GOT3 (cell line): ENCODE data around the gene TLR5.

ENCODE experiments used
- DNase-seq: peaks from one replicate; lab custom pipeline; 2025; ENCODE audit warnings: mixed read lengths; lab: John Stamatoyannopoulos, UW

TLR5 gene

DNA sequence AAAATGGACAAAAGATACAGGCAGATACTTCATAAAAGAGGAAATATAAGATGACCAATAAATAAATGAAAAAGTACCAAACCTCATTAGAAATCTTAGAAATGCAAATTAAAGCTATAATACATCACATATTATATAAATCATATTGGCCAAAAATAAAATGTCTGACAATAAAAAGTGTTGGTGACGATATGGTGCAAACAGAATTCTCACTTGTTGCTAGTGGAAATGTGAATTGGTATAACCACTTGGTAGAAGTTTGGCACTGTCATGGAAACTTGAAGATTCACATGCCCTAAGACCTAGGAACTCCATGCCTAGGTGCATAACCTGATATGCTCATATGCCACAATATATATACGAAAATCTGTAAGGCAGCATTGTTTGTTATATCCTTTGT, 4.4 kb upstream of the TLR5 start:
- no peak for DNase-seq

GRCh38 chr1:223146745-223147144, 3.7 kb upstream of the TLR5 start:
- no peak for DNase-seq

GRCh38 chr1:223144914-223145313, 1.9 kb upstream of the TLR5 start:
- no peak for DNase-seq

DNA sequence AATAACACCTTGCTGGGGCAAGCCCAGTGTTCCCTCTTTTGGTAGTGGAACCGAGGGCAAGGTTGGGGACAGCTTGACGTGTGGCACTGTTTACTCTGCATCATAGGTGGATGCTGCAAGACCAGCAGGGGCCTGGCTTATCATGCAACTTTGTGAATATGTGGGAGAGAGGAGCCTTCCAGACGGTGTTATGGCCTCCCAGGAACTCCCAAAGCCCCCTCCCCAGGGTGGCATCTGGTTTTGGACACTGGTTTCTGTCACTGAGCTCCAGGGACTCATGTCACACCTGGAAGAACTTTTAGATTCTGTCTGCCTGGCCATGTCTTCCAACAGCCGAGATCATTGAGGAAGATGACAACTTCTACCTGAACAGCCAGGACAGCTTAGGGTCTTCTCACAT, 1.4 kb upstream of the TLR5 start:
- no peak for DNase-seq

DNA sequence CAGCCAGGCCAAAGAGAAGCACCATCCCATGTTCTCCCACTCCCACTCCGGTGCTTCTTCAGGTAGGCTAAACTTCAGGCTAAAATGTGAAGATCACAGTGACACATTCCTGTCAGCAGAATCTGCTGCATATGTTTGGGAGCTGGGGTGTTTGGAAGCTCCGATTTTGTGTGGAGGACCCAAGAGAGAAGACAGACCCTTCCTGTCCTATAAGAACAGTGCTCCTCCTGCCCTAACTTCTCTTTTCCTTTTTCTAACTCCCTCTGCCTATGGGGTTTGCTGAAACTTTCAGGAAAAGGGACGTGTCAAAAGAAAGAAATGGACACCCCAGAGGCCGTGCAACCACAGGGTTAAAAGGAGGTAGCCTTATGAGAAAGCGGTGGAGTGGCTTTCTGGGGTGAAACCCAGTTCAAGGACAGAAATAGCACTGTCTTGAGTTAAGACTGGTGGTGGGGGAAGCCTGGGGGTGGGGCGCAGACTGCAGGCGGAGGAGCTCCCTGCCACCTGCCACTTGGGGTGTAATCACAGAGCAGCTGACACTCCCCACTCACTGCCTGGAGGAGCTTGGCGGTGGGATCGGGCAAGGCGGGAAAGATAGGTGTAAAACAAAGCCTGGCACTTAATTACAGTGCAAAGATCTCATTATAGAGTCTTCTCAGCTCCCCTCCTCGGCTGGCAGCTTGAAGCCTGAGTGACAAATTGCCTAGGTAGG, 645 bp upstream of the TLR5 start:
- no peak for DNase-seq

GRCh38 chr1:223142269-223142668, 779 bp downstream of the TLR5 start:
- DNase-seq = no peak

DNA sequence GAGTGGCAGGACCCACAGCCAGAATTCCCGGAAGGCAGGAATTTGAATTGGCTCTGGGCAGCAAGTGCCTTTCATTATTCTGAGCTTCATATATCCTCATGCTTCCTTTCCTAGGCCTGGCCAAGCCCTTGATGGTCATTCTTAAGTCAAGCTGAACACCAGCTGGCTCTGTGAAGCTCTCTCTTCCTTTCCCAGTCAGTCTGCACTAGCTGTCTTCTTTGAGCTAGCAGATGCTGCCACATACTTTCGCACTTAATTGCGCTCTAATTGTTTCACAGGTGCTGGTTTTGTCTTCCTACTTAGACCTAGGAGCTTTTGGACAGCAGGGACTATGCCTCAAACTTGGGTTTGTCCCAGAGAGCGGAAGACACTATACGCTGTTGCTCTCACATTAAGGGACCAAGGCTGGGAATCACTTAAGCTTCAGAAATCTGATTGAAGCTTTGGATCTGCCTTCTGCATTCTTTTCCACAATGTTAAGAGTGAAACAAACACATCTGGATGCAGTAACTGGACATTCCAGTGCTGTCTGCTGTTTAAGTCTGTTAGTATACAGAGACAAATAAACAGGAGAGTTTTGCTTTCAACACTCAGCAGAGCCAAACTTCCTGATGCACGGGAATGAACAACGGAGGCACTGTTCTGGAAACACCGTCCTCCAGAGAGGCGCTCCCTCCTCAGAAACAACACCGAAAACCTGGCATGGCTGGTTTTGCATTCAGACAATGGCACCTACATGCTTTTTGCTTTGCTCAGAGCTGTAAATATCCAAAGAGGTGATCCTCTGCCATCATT, 2.2 kb downstream of the TLR5 start:
- DNase-seq = no peak

DNA sequence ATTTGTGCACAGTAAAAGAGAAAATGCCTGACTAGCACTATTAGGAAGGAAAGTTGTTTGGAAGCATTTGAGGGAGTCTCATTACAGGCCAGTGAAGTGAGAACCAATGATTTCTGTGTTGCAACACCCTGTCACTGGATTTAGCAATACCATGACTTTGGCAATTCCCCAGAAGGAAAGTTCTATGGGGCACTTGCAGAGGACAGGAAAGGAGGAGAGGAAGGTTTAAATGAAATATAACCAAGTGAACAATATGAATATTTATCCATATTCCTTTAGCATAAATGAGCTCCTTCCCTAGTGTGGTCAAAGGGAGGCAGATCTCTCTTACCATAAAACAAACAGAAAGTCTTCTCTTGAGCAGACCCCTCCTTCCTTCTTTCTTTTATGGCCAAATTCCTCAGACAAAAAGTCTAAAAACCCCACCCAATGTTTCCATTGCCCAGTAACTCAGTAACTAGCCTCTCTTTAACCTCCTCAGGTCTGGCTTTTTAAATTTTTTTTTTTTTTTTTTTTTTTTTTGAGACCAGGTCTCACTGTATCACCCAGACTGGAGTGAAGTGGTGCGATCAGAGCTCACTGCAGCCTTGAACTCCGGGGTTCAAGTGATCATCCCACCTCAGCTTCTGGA, 5.5 kb downstream of the TLR5 start:
- DNase-seq = no peak

- no peak for DNase-seq
Observed at GRCh38 chr1:223136086-223136485, 7.0 kb downstream of the TLR5 start.

- peak; percentile 18 for DNase-seq
Observed at GRCh38 chr1:223135176-223135942, 7.7 kb downstream of the TLR5 start.

- DNase-seq = peak; percentile 21
Observed at GRCh38 chr1:223133824-223134435, 9.1 kb downstream of the TLR5 start.

GRCh38 chr1:223133306-223133823, 9.7 kb downstream of the TLR5 start:
- DNase-seq = no peak

DNA sequence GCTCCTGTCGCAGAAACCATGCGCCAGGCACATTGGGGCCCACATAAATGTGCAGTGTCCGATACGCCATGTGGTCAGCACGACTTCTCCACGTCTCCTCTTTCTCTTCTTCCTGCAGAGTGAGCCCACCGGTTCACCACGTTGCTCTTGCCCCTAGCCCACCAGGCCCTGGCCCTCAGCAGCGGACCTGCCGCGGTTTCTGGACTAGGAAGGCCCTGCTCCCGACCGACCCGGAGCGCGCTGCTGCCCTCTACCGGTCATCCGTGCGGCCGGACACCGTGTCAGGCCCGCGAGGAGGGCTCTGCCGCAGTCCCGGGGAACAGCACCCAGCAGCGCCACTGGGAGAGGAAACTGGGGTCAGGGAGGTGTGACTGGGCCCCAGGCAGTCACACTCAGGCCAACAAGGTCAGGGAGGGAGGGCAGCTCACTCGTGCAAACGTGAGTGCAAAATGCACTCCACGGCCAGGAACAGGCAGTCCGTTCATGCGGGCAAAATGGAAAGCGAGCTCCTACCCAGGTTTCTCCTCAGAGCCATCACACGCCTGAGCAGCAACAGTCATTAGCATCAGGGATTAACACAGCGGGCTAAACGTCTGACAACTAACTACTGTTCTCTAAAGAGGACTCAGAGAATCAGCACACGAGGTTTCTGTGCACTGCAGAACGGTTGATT, 13.7 kb downstream of the TLR5 start:
- DNase-seq = peak; percentile 12

DNA sequence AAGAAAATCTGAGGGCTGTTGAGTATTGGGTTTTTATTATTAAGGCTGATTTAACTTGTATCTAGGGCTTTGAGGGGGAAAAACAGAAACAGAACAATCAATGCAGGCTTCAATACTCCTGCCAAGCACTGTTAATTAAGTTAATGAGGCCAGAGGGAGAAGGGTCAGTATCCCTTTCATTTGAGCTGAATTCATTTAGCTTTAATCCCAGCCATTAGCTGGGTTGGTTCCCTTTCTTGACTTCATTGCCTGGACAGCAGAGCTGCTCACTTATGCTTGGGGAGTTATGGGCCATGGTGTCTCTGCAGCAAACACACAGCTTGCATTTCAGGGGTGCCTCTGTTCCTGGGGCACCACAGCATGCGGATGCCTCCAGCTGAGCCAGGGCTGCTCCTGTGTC, 16.3 kb downstream of the TLR5 start:
- no peak for DNase-seq

DNA sequence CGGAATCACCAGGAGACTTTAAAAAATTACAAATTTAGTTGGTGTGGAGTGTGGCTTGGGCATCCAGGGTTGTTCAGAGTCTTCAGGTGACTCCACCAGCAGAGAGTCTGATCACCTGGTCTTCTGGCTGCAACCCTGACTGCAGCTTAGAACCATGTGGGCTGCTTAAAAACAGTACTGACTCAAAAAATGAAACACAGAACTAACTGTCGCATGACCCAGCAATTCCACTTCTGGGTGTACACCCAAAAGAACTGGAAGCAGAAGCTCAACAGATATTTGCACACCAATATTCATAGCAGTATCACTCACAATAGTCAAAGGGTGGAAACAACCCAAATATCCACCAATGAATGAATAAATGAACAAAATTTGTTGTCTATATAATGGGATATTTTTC, 17.3 kb downstream of the TLR5 start:
- DNase-seq = no peak

GRCh38 chr1:223123011-223123610, 19.9 kb downstream of the TLR5 start:
- no peak for DNase-seq

GRCh38 chr1:223118418-223118817, 24.6 kb downstream of the TLR5 start:
- no peak for DNase-seq

- no peak for DNase-seq
Observed at GRCh38 chr1:223116950-223117349, 26.1 kb downstream of the TLR5 start.

DNA sequence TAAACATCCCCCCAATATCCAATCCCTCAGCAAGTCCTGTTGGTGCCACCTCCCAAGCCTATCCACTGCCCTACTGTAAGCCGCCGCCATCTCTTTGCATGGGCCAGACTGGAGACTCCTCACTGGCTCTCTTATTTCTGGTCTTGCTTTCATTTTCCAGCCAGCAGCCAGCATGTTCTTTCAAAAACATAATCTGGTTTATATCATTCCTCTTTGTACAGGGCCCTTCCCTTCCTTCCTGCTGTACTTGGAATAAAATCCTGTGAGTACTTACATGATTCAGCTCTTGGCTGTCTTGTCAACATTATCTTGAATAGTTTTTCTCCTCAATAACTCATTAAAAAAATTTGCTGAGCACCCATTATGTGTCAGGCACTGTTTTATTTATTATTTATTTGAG, 28.2 kb downstream of the TLR5 start:
- no peak for DNase-seq

DNA sequence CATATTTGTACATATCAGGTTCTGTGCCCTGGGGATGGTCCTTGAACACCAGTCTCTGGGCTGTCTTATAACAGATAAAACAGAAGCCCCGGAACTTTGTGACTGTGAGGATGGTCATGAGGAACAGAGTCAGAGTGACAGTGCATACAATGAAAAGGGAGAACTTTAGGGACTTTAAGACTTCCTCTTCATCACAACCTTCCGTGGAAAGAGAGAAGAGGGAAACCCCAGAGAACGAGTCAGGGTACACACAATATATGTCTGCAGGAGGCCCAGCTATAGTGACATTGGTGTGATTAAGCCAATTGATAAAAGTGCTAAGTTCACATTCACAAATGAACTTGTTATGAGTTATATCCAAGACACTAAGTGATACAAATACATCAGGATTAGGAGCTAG, 32.1 kb downstream of the TLR5 start:
- DNase-seq = no peak

- no peak for DNase-seq
Observed at GRCh38 chr1:223109581-223110026, 33.4 kb downstream of the TLR5 start.
